K562 (cell line): ENCODE measurements around the gene GMDS. TPM values are rescaled to one million over a fixed set of nuclear protein-coding genes. Genes with fewer than 3 reads are reported as not detected.

ENCODE experiments used
- ATAC-seq: fragments of 200-7000 bp; cut with Tn5 transposase; 3 replicates; pipeline ENCODE4 v1.9.1; 2020; ENCODE audit warnings: moderate library complexity
- BruUV-seq: library from RNA; stranded (reverse); fragments of 400-500 nt; replicated peaks from 2 replicates; lab custom pipeline; 2021; lab: Mats Ljungman, UMichigan
- CTCF ChIA-PET: fragments of 300-600 bp; formaldehyde crosslinking; extraction: SDS; loops from one replicate; lab custom pipeline; 2021; ENCODE audit warnings: low intra/inter-chr PET ratio; lab: Yijun Ruan, JAX
- POLR2A ChIA-PET: fragments of 300-600, 350-650 bp; sonication (Branson Sonifier 250); formaldehyde crosslinking; extraction: SDS; loops from one replicate; lab custom pipeline; 2021; ENCODE audit warnings: antibody characterized with exemption, inconsistent platforms; lab: Yijun Ruan, JAX
- DNase-seq, 4 experiments: peaks; one replicate each; pipeline versions ENCODE4 v3.0.0 to v3.0.0-alpha.2; 2011 to 2018; ENCODE audit warnings: low spot score in 3 of 4, mixed read lengths in 3 of 4; ENCODE audit errors: extremely low read depth in 1 of 4
- FAIRE-seq: peaks from 2 replicates; lab custom pipeline; 2011; peaks lifted over from hg19 to GRCh38; lab: Jason Lieb, UNC
- H2AFZ ChIP-seq: 2 replicates; pipeline ENCODE4 v1.6.0; 2011; ENCODE audit warnings: low read depth, low read length, control low read depth, inconsistent platforms
- H3K27ac ChIP-seq: fragments of 200-600 bp; 3 replicates; pipeline ENCODE4 v1.8.0; 2011; ENCODE audit warnings: low read depth, mild to moderate bottlenecking, control low read depth, inconsistent platforms, low read length, moderate library complexity, mixed read lengths; ENCODE audit errors: extremely low read depth
- H3K27me3 ChIP-seq, 2 experiments: fragments of 300-600 bp in 1 of 2; 2 replicates in 1 of 2; 3 replicates in 1 of 2; pipeline versions ENCODE4 v1.6.0 to v1.8.0; 2011; ENCODE audit warnings: inconsistent platforms in 2 of 2, low read length in 2 of 2, mild to moderate bottlenecking in 1 of 2, mixed read lengths in 1 of 2, moderate library complexity in 1 of 2; ENCODE audit not compliant: control insufficient read depth in 2 of 2, insufficient read depth in 2 of 2
- H3K36me3 ChIP-seq: fragments of 300-600 bp; 3 replicates; pipeline ENCODE4 v1.8.0; 2011; ENCODE audit warnings: mild to moderate bottlenecking, low read length, inconsistent platforms; ENCODE audit not compliant: control insufficient read depth, insufficient read depth
- H3K4me1 ChIP-seq, 2 experiments: fragments of 200-600 bp in 1 of 2; replicated peaks in 1 of 2; 2 replicates in 1 of 2; 3 replicates in 1 of 2; pipeline versions ENCODE4 v1.5.1 to v1.8.0; 2011; ENCODE audit warnings: inconsistent platforms in 2 of 2, low read length in 2 of 2, mild to moderate bottlenecking in 1 of 2, mixed read lengths in 1 of 2, moderate library complexity in 1 of 2; ENCODE audit not compliant: control insufficient read depth in 2 of 2, insufficient read depth in 2 of 2
- H3K4me2 ChIP-seq: 2 replicates; pipeline ENCODE4 v1.6.1; 2011; ENCODE audit warnings: low read length, control low read depth, inconsistent platforms, mixed read lengths; ENCODE audit not compliant: insufficient read depth
- H3K4me3 ChIP-seq: fragments of 200-600 bp; sonication (generic), shearing (Covaris generic); 2 replicates; pipeline ENCODE4 v1.5.1; 2016; ENCODE audit warnings: control low read depth, inconsistent platforms
- H3K79me2 ChIP-seq: fragments of 200-600 bp; 3 replicates; pipeline ENCODE4 v1.8.0; 2011; ENCODE audit warnings: low read length, inconsistent platforms; ENCODE audit not compliant: control insufficient read depth, insufficient read depth
- H3K9ac ChIP-seq, 2 experiments: 2 replicates each; pipeline versions ENCODE4 v1.6.0 to v1.6.1; 2011; ENCODE audit warnings: low read depth in 2 of 2, low read length in 2 of 2, control low read depth in 1 of 2, inconsistent platforms in 1 of 2, mild to moderate bottlenecking in 1 of 2, mixed read lengths in 1 of 2; ENCODE audit not compliant: insufficient read depth in 1 of 2
- H3K9me1 ChIP-seq: one replicate; pipeline ENCODE4 v1.6.0; 2011; ENCODE audit warnings: inconsistent platforms, mild to moderate bottlenecking, low read length, moderate library complexity; ENCODE audit not compliant: control insufficient read depth, insufficient read depth
- H3K9me3 ChIP-seq: replicated peaks from 2 replicates; pipeline ENCODE4 v1.5.1; 2011; ENCODE audit warnings: low read depth, low read length, inconsistent platforms; ENCODE audit not compliant: control insufficient read depth, insufficient read depth
- H4K20me1 ChIP-seq: replicated peaks from 2 replicates; pipeline ENCODE4 v1.6.1; 2011; ENCODE audit warnings: low read length, inconsistent platforms, mixed read lengths; ENCODE audit not compliant: control insufficient read depth, insufficient read depth
- ADNP ChIP-seq: fragments of 200-800 bp; sonication (Bioruptor generic); IDR thresholded peaks from 2 replicates; pipeline ENCODE4 v1.6.1; 2016; ENCODE audit warnings: missing genetic modification characterization, missing compliant biosample characterization
- MCM7 ChIP-seq, 2 experiments: fragments of 450-650 bp; IDR thresholded peaks; 2 replicates each; pipeline ENCODE4 v1.6.1; 2016 to 2018
- NFXL1 ChIP-seq: fragments of 450-650 bp; formaldehyde crosslinking; IDR thresholded peaks from 2 replicates; pipeline ENCODE4 v1.4.0; 2021; ENCODE audit warnings: mild to moderate bottlenecking
- SP1 ChIP-seq: sonication (generic); formaldehyde crosslinking; IDR thresholded peaks from 2 replicates; pipeline ENCODE4 v1.8.1; 2022; ENCODE audit warnings: mild to moderate bottlenecking, missing genetic modification reagents
- TCF7 ChIP-seq: sonication (generic); IDR thresholded peaks from 2 replicates; pipeline ENCODE4 v1.6.1; 2016; ENCODE audit warnings: antibody characterized with exemption, borderline replicate concordance
- ZFP1 ChIP-seq: fragments of 450-650 bp; formaldehyde crosslinking; IDR thresholded peaks from 2 replicates; pipeline ENCODE4 v1.4.0; 2020; ENCODE audit warnings: mild to moderate bottlenecking, mixed read lengths
- ZZZ3 ChIP-seq: fragments of 450-650 bp; IDR thresholded peaks from 2 replicates; pipeline ENCODE4 v1.6.1; 2016; ENCODE audit warnings: antibody characterized with exemption, mild to moderate bottlenecking, moderate library complexity
- WGBS: fragments of 100-300 bp; shearing (Covaris generic); methylation state at CpG from one replicate; pipeline ENCODE4 v1.1.6; 2016; ENCODE audit warnings: low coverage, mixed read lengths; ENCODE audit not compliant: insufficient coverage; ENCODE audit errors: missing lambda C conversion rate; 5-methylcytosine and 5-hydroxymethylcytosine counted together
- in situ Hi-C: fragments of 300-500 bp; cut with MboI; formaldehyde crosslinking; loops from 4 replicates; pipeline ENCODE4 v1.15.0; 2018; ENCODE audit warnings: inconsistent platforms, mixed read lengths
- intact Hi-C: fragments of 100-400 bp; cut with micrococcal nuclease; formaldehyde crosslinking; loops from 2 replicates; pipeline ENCODE4 v1.14.2; 2022
- polyA plus RNA-seq, 8 experiments: library from polyadenylated mRNA; depleted of rRNA in 4 of 8; stranded (reverse) in 5 of 8; unstranded in 3 of 8; fragments of >200 nt; fragmentation: Nextera tagmentation in 2 of 8; fragmentation: Illumina TruSeq in 1 of 8; extraction: Ambion mirVana in 2 of 8; extraction: Trizol in 1 of 8; gene quantifications; 2 replicates each; pipeline versions ENCODE4 v1.2.1 to v1.2.3, GENCODE V29; 2011 to 2014; ENCODE audit warnings: inconsistent platforms in 1 of 8, missing spikeins in 1 of 8
- total RNA-seq, 7 experiments: library from RNA; depleted of rRNA in 6 of 7; stranded (reverse); fragments of >200 nt in 6 of 7; fragmentation: Illumina TruSeq in 2 of 7; extraction: Trizol in 2 of 7; gene quantifications; 2 replicates each; pipeline versions ENCODE4 v1.2.1 to v1.2.3, GENCODE V29; 2011 to 2021; ENCODE audit warnings: low replicate concordance in 1 of 7
- TF ChIP-seq, protein P1 (sequence below): IDR thresholded peaks from 2 replicates; pipeline ENCODE4 v1.6.1; 2012; ENCODE audit warnings: low read depth, low read length, improper control_type of control experiment, borderline replicate concordance
- TF ChIP-seq, protein P2 (sequence below): sonication (generic); formaldehyde crosslinking; IDR thresholded peaks from 2 replicates; pipeline ENCODE4 v1.8.0; 2022; ENCODE audit warnings: missing genetic modification reagents, mild to moderate bottlenecking, moderate library complexity, borderline replicate concordance
- TF ChIP-seq, protein P3 (sequence below): fragments of 250-450 bp; sonication (Bioruptor Pico); IDR thresholded peaks from 2 replicates; pipeline ENCODE4 v1.9.0; 2021; ENCODE audit warnings: mild to moderate bottlenecking
- TF ChIP-seq, protein P4 (sequence below): fragments of 450-650 bp; IDR thresholded peaks from 2 replicates; pipeline ENCODE4 v1.6.1; 2016; ENCODE audit warnings: antibody characterized with exemption

GMDS gene
- total and polyA plus RNA-seq, 9 of the 15 experiments (the other 6 are each of a cell fraction or from before 2014, with no cell fraction given) = 0.48 to 31.8 (median 13.4) TPM

DNA sequence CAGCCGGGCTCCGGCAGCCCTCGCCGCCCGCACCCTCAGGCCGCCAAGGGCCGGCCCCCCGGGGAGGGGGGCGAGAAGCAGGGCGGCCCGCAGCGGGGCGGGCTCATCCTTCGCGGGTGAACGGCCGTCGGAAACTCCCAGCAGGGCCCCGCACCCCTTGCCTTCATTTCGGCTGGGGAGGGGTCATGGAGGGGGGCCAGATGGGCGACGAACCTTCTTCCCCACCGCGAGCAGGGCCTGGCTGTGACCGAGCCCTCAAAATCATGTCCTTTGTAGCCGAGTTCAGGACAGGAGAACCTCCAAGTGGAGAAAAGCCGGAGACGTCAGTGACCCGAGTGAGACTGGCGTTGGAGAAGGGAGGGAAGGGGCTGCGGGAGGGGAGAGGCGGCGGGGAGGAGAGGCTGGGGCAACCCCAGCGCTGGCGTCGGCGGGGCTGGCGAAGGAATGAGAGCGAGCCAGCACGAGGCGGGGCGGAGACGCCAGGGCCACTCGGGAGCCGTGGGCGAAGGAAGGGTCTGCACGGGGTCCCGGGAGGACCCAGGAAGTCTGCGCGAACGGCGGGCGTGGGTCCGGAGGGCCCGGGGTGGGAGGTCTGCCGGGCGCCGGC lies 636.3 kb downstream of the GMDS start:
- intact Hi-C loops = no loop called here
- Histone ChIP-seq H3K27ac (no peak overlapping the region), H3K4me2 (no peak overlapping the region), H3K36me3 (no peaks in the 10 kb centered on the region), H3K9ac (no peak overlapping the region), H3K9me3 (no peaks in the 10 kb centered on the region), H3K4me3 (no peak overlapping the region), H3K9me1 (no peaks in the 10 kb centered on the region), H4K20me1 (peaks cover 10% of the 10 kb centered on the region), H3K4me1 (peaks cover 0 to 30% of the 10 kb centered on the region in 2 experiments; a peak in 2 of 5 replicates), H3K27me3 (peaks cover 39 to 51% of the 10 kb centered on the region in 2 experiments), H3K79me2 (no peaks in the 10 kb centered on the region), H2AFZ (no peak overlapping the region)
- WGBS = 43% methylated on average over 20 of the region's 58 CpGs
- no peak for ATAC-seq
- in situ Hi-C loops = loop anchor here (10.0 kb wide), 2 partner anchors 576 to 846 kb away; no protein-coding TSS in a partner anchor
- BruUV-seq = no TSS peak
- ChIA-PET POLR2A (no interaction called here), CTCF (no interaction called here)
- no peak for FAIRE-seq
- no peak for DNase-seq
- TF ChIP-seq, protein P1, sequence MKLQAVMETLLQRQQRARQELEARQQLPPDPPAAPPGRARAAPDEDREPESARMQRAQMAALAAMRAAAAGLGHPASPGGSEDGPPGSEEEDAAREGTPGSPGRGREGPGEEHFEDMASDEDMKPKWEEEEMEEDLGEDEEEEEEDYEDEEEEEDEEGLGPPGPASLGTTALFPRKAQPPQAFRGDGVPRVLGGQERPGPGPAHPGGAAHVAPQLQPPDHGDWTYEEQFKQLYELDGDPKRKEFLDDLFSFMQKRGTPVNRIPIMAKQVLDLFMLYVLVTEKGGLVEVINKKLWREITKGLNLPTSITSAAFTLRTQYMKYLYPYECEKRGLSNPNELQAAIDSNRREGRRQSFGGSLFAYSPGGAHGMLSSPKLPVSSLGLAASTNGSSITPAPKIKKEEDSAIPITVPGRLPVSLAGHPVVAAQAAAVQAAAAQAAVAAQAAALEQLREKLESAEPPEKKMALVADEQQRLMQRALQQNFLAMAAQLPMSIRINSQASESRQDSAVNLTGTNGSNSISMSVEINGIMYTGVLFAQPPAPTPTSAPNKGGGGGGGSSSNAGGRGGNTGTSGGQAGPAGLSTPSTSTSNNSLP = no peak
- no peak for TF ChIP-seq ADNP (tag)
- TF ChIP-seq, protein P2, sequence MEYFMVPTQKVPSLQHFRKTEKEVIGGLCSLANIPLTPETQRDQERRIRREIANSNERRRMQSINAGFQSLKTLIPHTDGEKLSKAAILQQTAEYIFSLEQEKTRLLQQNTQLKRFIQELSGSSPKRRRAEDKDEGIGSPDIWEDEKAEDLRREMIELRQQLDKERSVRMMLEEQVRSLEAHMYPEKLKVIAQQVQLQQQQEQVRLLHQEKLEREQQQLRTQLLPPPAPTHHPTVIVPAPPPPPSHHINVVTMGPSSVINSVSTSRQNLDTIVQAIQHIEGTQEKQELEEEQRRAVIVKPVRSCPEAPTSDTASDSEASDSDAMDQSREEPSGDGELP (CRISPR knock-in tag) = no peak
- no peak for TF ChIP-seq ZFP1
- no peak for TF ChIP-seq ZZZ3
- no peak for TF ChIP-seq NFXL1 (CRISPR knock-in tag)
- TF ChIP-seq, protein P3, sequence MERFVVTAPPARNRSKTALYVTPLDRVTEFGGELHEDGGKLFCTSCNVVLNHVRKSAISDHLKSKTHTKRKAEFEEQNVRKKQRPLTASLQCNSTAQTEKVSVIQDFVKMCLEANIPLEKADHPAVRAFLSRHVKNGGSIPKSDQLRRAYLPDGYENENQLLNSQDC (CRISPR knock-in tag) = no peak
- no peak for TF ChIP-seq SP1
- TF ChIP-seq, protein P4, sequence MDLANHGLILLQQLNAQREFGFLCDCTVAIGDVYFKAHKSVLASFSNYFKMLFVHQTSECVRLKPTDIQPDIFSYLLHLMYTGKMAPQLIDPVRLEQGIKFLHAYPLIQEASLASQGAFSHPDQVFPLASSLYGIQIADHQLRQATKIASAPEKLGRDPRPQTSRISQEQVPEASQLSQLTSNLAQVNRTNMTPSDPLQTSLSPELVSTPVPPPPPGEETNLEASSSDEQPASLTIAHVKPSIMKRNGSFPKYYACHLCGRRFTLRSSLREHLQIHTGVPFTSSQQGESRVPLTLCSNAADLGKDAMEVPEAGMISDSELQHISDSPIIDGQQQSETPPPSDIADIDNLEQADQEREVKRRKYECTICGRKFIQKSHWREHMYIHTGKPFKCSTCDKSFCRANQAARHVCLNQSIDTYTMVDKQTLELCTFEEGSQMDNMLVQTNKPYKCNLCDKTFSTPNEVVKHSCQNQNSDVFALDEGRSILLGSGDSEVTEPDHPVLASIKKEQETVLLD = no peak
- no peak for TF ChIP-seq MCM7 (IDR thresholded peaks at IDR 0.05)
- no peak for TF ChIP-seq TCF7
